HCT116 (cell line): ENCODE results near the gene SLC16A13. TPM values are rescaled to one million over a fixed set of nuclear protein-coding genes. Genes with fewer than 3 reads are reported as not detected.

Experiments
- ATAC-seq: fragments of 200-7000 bp; cut with Tn5 transposase; 2 replicates; pipeline ENCODE4 v1.9.1; 2020; ENCODE audit warnings: mild to moderate bottlenecking, moderate library complexity
- BruUV-seq: library from RNA; stranded (reverse); fragments of 400-500 nt; replicated peaks from 2 replicates; lab custom pipeline; 2021; lab: Mats Ljungman, UMichigan
- CTCF ChIA-PET: fragments of 300-600 bp; sonication (Branson Sonifier 250); formaldehyde crosslinking; loops from one replicate; lab custom pipeline; 2021; ENCODE audit warnings: antibody characterized with exemption; lab: Charles Lee
- POLR2A ChIA-PET: fragments of 300-600, 350-600 bp; sonication (Branson Sonifier 250); formaldehyde crosslinking; loops from one replicate; lab custom pipeline; 2021; ENCODE audit warnings: antibody characterized with exemption; lab: Charles Lee
- RAD21 ChIA-PET, 2 experiments: fragments of 300-600 bp; sonication (Branson Sonifier 250); formaldehyde crosslinking; loops; one replicate each; lab custom pipeline; 2023; ENCODE audit warnings: low total read pairs in 2 of 2; ENCODE audit not compliant: uncharacterized antibody in 2 of 2, unreplicated experiment in 2 of 2, low non-redundant PET in 1 of 2; lab: Charles Lee
- DNase-seq: peaks from one replicate; pipeline ENCODE4 v3.0.0-alpha.2; 2010; ENCODE audit warnings: low read depth, low spot score
- H2AFZ ChIP-seq: fragments of 200-600 bp; shearing (Covaris generic), sonication (generic); 2 replicates; pipeline ENCODE4 v1.6.1; 2017; ENCODE audit warnings: low read depth, mixed run types, mixed read lengths, antibody characterized with exemption, low read length; ENCODE audit not compliant: poor library complexity, severe bottlenecking
- H3K27ac ChIP-seq: 2 replicates; pipeline ENCODE4 v1.5.1; 2012; ENCODE audit warnings: low read depth, low read length
- H3K27me3 ChIP-seq: fragments of 200-600 bp; sonication (generic); 2 replicates; pipeline ENCODE4 v1.6.1; 2016; ENCODE audit warnings: mixed run types, low read length, mixed read lengths; ENCODE audit not compliant: insufficient read depth
- H3K36me3 ChIP-seq, 2 experiments: fragments of 200-500 bp in 1 of 2; fragments of 200-600 bp in 1 of 2; sonication (Bioruptor generic) in 1 of 2; sonication (generic) in 1 of 2; 2 replicates each; pipeline versions ENCODE4 v1.5.1 to v1.6.1; 2014 to 2016; ENCODE audit warnings: low read length in 2 of 2, inconsistent platforms in 1 of 2, mixed read lengths in 1 of 2, mixed run types in 1 of 2; ENCODE audit not compliant: insufficient read depth in 2 of 2, control insufficient read depth in 1 of 2
- H3K4me1 ChIP-seq, 2 experiments: fragments of 200-600 bp in 1 of 2; sonication (generic) in 1 of 2; 2 replicates each; pipeline versions ENCODE4 v1.5.1 to v1.6.1; 2012 to 2017; ENCODE audit warnings: low read length in 2 of 2, inconsistent platforms in 1 of 2, mild to moderate bottlenecking in 1 of 2, mixed read lengths in 1 of 2, mixed run types in 1 of 2, moderate library complexity in 1 of 2; ENCODE audit not compliant: insufficient read depth in 2 of 2, control insufficient read depth in 1 of 2
- H3K4me2 ChIP-seq: fragments of 200-600 bp; sonication (generic); 2 replicates; pipeline ENCODE4 v1.6.1; 2017; ENCODE audit warnings: mixed run types, low read length, mixed read lengths
- H3K4me3 ChIP-seq, 2 experiments: fragments of 200-600 bp in 1 of 2; sonication (generic) in 1 of 2; replicated peaks in 1 of 2; 2 replicates each; pipeline ENCODE4 v1.5.1; 2011 to 2016; ENCODE audit warnings: low read length in 2 of 2, control low read depth in 1 of 2, low read depth in 1 of 2, mild to moderate bottlenecking in 1 of 2, mixed read lengths in 1 of 2, mixed run types in 1 of 2
- H3K79me2 ChIP-seq: fragments of 200-600 bp; sonication (generic); 2 replicates; pipeline ENCODE4 v1.6.1; 2017; ENCODE audit warnings: mild to moderate bottlenecking, mixed run types, low read length, moderate library complexity, mixed read lengths; ENCODE audit not compliant: insufficient read depth
- H3K9ac ChIP-seq: fragments of 200-600 bp; sonication (generic); 2 replicates; pipeline ENCODE4 v1.6.1; 2016; ENCODE audit warnings: low read length, mixed read lengths
- H3K9me2 ChIP-seq: fragments of 200-600 bp; sonication (generic), shearing (Covaris generic); 2 replicates; pipeline ENCODE4 v1.6.1; 2017; ENCODE audit warnings: mixed run types, mild to moderate bottlenecking, moderate library complexity; ENCODE audit not compliant: insufficient read depth
- H3K9me3 ChIP-seq, 2 experiments: fragments of 200-500 bp in 1 of 2; fragments of 200-600 bp in 1 of 2; sonication (Bioruptor generic) in 1 of 2; sonication (generic) in 1 of 2; 2 replicates each; pipeline ENCODE4 v1.6.1; 2014 to 2017; ENCODE audit warnings: low read length in 2 of 2, mixed read lengths in 2 of 2, inconsistent platforms in 1 of 2, low read depth in 1 of 2, mild to moderate bottlenecking in 1 of 2, mixed run types in 1 of 2, moderate library complexity in 1 of 2; ENCODE audit not compliant: control insufficient read depth in 1 of 2, insufficient read depth in 1 of 2
- H4K20me1 ChIP-seq: fragments of 200-600 bp; sonication (generic), shearing (Covaris generic); 2 replicates; pipeline ENCODE4 v1.6.1; 2017; ENCODE audit warnings: mixed run types, mild to moderate bottlenecking, moderate library complexity; ENCODE audit not compliant: insufficient read depth
- ATF3 ChIP-seq: IDR thresholded peaks from 2 replicates; pipeline ENCODE4 v1.6.1; 2012
- CBX3 ChIP-seq: IDR thresholded peaks from 2 replicates; pipeline ENCODE4 v1.6.1; 2012; ENCODE audit warnings: low read depth
- CEBPB ChIP-seq: IDR thresholded peaks from 2 replicates; pipeline ENCODE4 v1.6.1; 2012; ENCODE audit warnings: low read depth
- CTCF ChIP-seq, 3 experiments: fragments of 200-600 bp in 1 of 3; sonication (generic) in 1 of 3; IDR thresholded peaks in 2 of 3; conservative IDR thresholded peaks in 1 of 3; 2 replicates each; pipeline ENCODE4 v1.5.1; 2012 to 2017; ENCODE audit warnings: low read depth in 2 of 3, low read length in 2 of 3, antibody characterized with exemption in 1 of 3, borderline replicate concordance in 1 of 3, control low read depth in 1 of 3, mild to moderate bottlenecking in 1 of 3, mixed read lengths in 1 of 3, mixed run types in 1 of 3, moderate library complexity in 1 of 3; ENCODE audit not compliant: insufficient read depth in 1 of 3
- EGR1 ChIP-seq: IDR thresholded peaks from 2 replicates; pipeline ENCODE4 v1.6.1; 2012; ENCODE audit warnings: low read depth
- ELF1 ChIP-seq: IDR thresholded peaks from 2 replicates; pipeline ENCODE4 v1.6.1; 2012; ENCODE audit warnings: low read depth, borderline replicate concordance
- EZH2 ChIP-seq: fragments of 200-600 bp; sonication (generic); IDR thresholded peaks from 2 replicates; pipeline ENCODE4 v1.6.1; 2017; ENCODE audit warnings: antibody characterized with exemption, mixed run types
- FOSL1 ChIP-seq: IDR thresholded peaks from 2 replicates; pipeline ENCODE4 v1.6.1; 2012; ENCODE audit warnings: low read depth
- JUND ChIP-seq: IDR thresholded peaks from 2 replicates; pipeline ENCODE4 v1.6.1; 2012
- MAX ChIP-seq: IDR thresholded peaks from 2 replicates; pipeline ENCODE4 v1.6.1; 2012
- POLR2A ChIP-seq: IDR thresholded peaks from 2 replicates; pipeline ENCODE4 v1.7.0; 2011; ENCODE audit warnings: borderline replicate concordance; ENCODE audit not compliant: insufficient read depth, insufficient read length; ENCODE audit errors: extremely low read depth
- POLR2AphosphoS5 ChIP-seq: IDR thresholded peaks from 2 replicates; pipeline ENCODE4 v1.6.1; 2011; ENCODE audit warnings: mild to moderate bottlenecking, low read depth, low read length, moderate library complexity
- REST ChIP-seq: IDR thresholded peaks from 2 replicates; pipeline ENCODE4 v1.6.1; 2012; ENCODE audit warnings: low read depth
- SP1 ChIP-seq: IDR thresholded peaks from 2 replicates; pipeline ENCODE4 v1.6.1; 2012; ENCODE audit warnings: low read depth
- SRF ChIP-seq: IDR thresholded peaks from 2 replicates; pipeline ENCODE4 v1.6.1; 2012; ENCODE audit warnings: low read depth
- TCF7L2 ChIP-seq: IDR thresholded peaks from 2 replicates; pipeline ENCODE4 v1.7.0; 2011; ENCODE audit warnings: borderline replicate concordance, inconsistent platforms; ENCODE audit not compliant: insufficient read depth, insufficient read length; ENCODE audit errors: extremely low read depth
- YY1 ChIP-seq: IDR thresholded peaks from 2 replicates; pipeline ENCODE4 v1.6.1; 2011; ENCODE audit warnings: low read length, low read depth, moderate library complexity, mild to moderate bottlenecking; ENCODE audit not compliant: insufficient replicate concordance; ENCODE audit errors: extremely low read depth
- ZBTB33 ChIP-seq: IDR thresholded peaks from 2 replicates; pipeline ENCODE4 v1.6.1; 2011; ENCODE audit warnings: mild to moderate bottlenecking, low read length, moderate library complexity; ENCODE audit not compliant: insufficient replicate concordance; ENCODE audit errors: extremely low read depth
- ZFX ChIP-seq: fragments of 450-650 bp; IDR thresholded peaks from 2 replicates; pipeline ENCODE4 v1.6.1; 2017
- ZNF274 ChIP-seq: fragments of 200-500 bp; sonication (Bioruptor generic); IDR thresholded peaks from 2 replicates; pipeline ENCODE4 v1.6.1; 2014; ENCODE audit warnings: mild to moderate bottlenecking, low read depth, low read length, inconsistent platforms
- intact Hi-C: fragments of 100-400 bp; cut with micrococcal nuclease; formaldehyde crosslinking; loops from 2 replicates; pipeline ENCODE4 v1.10.0; 2022
- total RNA-seq: library from RNA; stranded (reverse); gene quantifications from one replicate; pipeline ENCODE4 v1.2.1, GENCODE V29; 2021; ENCODE audit not compliant: unreplicated experiment

The SLC16A13 gene
- total RNA-seq, 1 experiment from 2014 or later, result 6.8 TPM

- no peaks in the 10 kb centered on the region for H3K9me2 ChIP-seq
- H3K36me3 ChIP-seq, result no peaks in the 10 kb centered on the region
- ChIA-PET POLR2A (no interaction called here), CTCF (no interaction called here), RAD21 (no interaction called here)
- H3K9me3 ChIP-seq, result no peaks in the 10 kb centered on the region
- H3K4me1 ChIP-seq, result no peaks in the 10 kb centered on the region
- H3K4me3 ChIP-seq, result no peak overlapping the region
- TF ChIP-seq EZH2 (no peak), FOSL1 (no peak), CBX3 (no peak), CEBPB (no peak), SP1 (no peak), POLR2A (no peak), POLR2AphosphoS5 (no peak), ZNF274 (no peak), ATF3 (no peak), ELF1 (no peak), ZBTB33 (no peak), TCF7L2 (no peak), CTCF (IDR thresholded peaks at IDR 0.05 in 2 of 3, conservative IDR thresholded peaks at IDR 0.05 in 1 of 3; ENCODE audit: borderline replicate concordance in 1 of 3, insufficient read depth in 1 of 3, low read depth in 2 of 3, low read length in 2 of 3) (no peak), EGR1 (no peak), MAX (no peak), YY1 (no peak), SRF (no peak), REST (no peak), JUND (no peak), ZFX (no peak)
- H3K27ac ChIP-seq, result no peak overlapping the region
- DNase-seq, result no peak
- no peak overlapping the region for H2AFZ ChIP-seq
- intact Hi-C loops, result no loop called here
- no peaks in the 10 kb centered on the region for H3K79me2 ChIP-seq
- no peaks in the 10 kb centered on the region for H3K27me3 ChIP-seq
- no peak for ATAC-seq
- H3K4me2 ChIP-seq, result no peak overlapping the region
- BruUV-seq, result no TSS peak
- H3K9ac ChIP-seq, result no peak overlapping the region
- no peaks in the 10 kb centered on the region for H4K20me1 ChIP-seq
Measured at GRCh38 chr17:6989779-6990178, 46.0 kb upstream of the SLC16A13 start.
